ENCODE measurements around the gene ING5.

ING5 gene

DNA sequence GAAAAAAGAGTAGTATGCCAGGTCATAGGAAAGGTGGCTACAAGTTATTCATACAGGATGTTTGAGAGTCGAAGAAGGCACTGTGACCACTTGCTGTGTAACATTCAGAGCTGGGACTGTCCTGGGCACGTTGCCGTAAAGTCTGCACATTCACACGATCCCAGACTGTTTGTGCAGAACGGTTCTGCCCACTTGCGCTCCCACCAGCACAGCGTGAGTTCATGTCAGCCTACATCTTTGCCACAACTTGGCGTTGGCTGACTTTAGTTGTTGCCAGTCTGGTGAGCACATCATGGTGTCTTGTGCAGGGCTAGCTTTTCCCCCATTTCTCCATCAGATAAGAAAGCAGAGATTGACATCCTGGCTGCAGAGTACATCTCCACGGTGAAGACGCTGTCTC is 7.0 kb downstream of the ING5 start:
- H3K79me2 ChIP-seq (ENCODE audit: insufficient read depth, low read length): peaks cover 13% of the 10 kb centered on the region
- H3K4me3 ChIP-seq (ENCODE audit: low read depth in 1 of 2, low read length in 2 of 2): no peak overlapping the region
- no peak for TF ChIP-seq EZH2 (IDR thresholded peaks at IDR 0.05; ENCODE audit: borderline replicate concordance, low read depth, low read length, severe bottlenecking)
- TF ChIP-seq, protein P1, sequence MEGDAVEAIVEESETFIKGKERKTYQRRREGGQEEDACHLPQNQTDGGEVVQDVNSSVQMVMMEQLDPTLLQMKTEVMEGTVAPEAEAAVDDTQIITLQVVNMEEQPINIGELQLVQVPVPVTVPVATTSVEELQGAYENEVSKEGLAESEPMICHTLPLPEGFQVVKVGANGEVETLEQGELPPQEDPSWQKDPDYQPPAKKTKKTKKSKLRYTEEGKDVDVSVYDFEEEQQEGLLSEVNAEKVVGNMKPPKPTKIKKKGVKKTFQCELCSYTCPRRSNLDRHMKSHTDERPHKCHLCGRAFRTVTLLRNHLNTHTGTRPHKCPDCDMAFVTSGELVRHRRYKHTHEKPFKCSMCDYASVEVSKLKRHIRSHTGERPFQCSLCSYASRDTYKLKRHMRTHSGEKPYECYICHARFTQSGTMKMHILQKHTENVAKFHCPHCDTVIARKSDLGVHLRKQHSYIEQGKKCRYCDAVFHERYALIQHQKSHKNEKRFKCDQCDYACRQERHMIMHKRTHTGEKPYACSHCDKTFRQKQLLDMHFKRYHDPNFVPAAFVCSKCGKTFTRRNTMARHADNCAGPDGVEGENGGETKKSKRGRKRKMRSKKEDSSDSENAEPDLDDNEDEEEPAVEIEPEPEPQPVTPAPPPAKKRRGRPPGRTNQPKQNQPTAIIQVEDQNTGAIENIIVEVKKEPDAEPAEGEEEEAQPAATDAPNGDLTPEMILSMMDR (IDR thresholded peaks at IDR 0.05; ENCODE audit: borderline replicate concordance, extremely low read depth, low read length, poor library complexity, severe bottlenecking): no peak
- H3K27ac ChIP-seq (ENCODE audit: low read length): no peak overlapping the region
- DNase-seq (no peak), ATAC-seq (ENCODE audit: insufficient read depth, low read depth) (no peak)
- H3K9ac ChIP-seq (ENCODE audit: low read depth, low read length): no peak overlapping the region
- H2AFZ ChIP-seq (ENCODE audit: low read depth, low read length): no peak overlapping the region
- no peaks in the 10 kb centered on the region for H3K27me3 ChIP-seq (ENCODE audit: insufficient read depth, low read length, poor library complexity)
- H3K9me3 ChIP-seq (ENCODE audit: insufficient read depth, low read length, severe bottlenecking): peaks cover 13% of the 10 kb centered on the region
- H3K36me3 ChIP-seq (ENCODE audit: insufficient read depth, low read length): peaks cover 87% of the 10 kb centered on the region
- H3K4me2 ChIP-seq (ENCODE audit: insufficient read depth, low read length): no peak overlapping the region
- H3K4me1 ChIP-seq (ENCODE audit: insufficient read depth, low read length): no peaks in the 10 kb centered on the region
- H4K20me1 ChIP-seq (ENCODE audit: insufficient read depth, low read length): 0 out of 2 replicates have a peak, but pooled peaks cover 2% of the 10 kb centered on the region

DNA sequence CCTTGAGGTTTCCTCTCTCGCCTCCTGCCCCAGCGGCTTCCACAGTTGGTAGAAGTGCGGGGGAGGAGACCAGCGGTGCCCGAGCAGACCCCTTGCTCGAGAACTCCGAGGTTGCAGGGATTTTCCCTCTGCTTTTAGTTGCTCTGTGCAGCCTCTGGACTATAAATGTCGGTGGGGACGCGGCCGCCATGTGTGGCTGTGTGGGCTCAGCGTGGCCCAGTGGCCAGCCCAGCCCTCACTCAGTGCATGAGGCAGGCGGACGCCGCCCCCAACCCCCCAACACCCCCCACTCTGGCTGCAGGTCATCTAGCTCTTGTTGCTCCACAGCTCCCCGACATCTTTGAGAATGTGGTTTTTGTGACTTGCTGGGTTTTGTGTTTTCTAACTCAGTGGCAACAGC is 17.3 kb downstream of the ING5 start:
- no peaks in the 10 kb centered on the region; the same call in 1 of the 2 replicates for H3K79me2 ChIP-seq (ENCODE audit: insufficient read depth, low read length)
- no peaks in the 10 kb centered on the region for H3K4me1 ChIP-seq (ENCODE audit: insufficient read depth, low read length)
- H4K20me1 ChIP-seq (ENCODE audit: insufficient read depth, low read length): no peaks in the 10 kb centered on the region
- peaks cover 87% of the 10 kb centered on the region for H3K36me3 ChIP-seq (ENCODE audit: insufficient read depth, low read length)
- H3K9ac ChIP-seq (ENCODE audit: low read depth, low read length): no peak overlapping the region
- H3K9me3 ChIP-seq (ENCODE audit: insufficient read depth, low read length, severe bottlenecking): peaks cover 24% of the 10 kb centered on the region
- no peak overlapping the region for H3K27ac ChIP-seq (ENCODE audit: low read length)
- ATAC-seq (ENCODE audit: insufficient read depth, low read depth) (no peak), DNase-seq (no peak)
- no peak overlapping the region for H3K4me3 ChIP-seq (ENCODE audit: low read depth in 1 of 2, low read length in 2 of 2)
- no peak overlapping the region for H3K4me2 ChIP-seq (ENCODE audit: insufficient read depth, low read length)
- H2AFZ ChIP-seq (ENCODE audit: low read depth, low read length): no peak overlapping the region
- H3K27me3 ChIP-seq (ENCODE audit: insufficient read depth, low read length, poor library complexity): no peaks in the 10 kb centered on the region
- TF ChIP-seq EZH2 (IDR thresholded peaks at IDR 0.05; ENCODE audit: borderline replicate concordance, low read depth, low read length, severe bottlenecking): no peak
- TF ChIP-seq, protein P1 (IDR thresholded peaks at IDR 0.05; ENCODE audit: borderline replicate concordance, extremely low read depth, low read length, poor library complexity, severe bottlenecking): no peak

DNA sequence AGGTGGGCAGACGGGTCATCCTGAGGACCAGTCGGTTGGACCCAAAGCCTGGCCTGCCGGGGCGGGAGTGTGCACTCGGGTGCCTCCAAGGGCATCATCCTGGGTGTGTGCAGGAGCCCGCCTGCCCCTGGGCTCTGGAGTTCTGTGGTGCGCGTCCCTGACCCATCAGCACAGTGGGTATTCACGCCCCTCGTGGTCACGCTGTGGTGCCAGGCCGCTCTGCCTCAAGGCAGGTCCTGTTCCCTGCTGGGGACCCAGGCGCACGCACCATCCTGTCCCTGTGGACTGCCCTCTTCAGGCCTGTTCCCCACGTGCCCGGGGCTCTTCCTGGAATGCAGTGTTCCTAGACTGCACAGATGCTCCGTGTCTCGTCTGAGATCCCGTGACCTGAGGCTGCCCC is 18.3 kb downstream of the ING5 start:
- H3K9me3 ChIP-seq (ENCODE audit: insufficient read depth, low read length, severe bottlenecking): peaks cover 24% of the 10 kb centered on the region
- no peak for ATAC-seq (ENCODE audit: insufficient read depth, low read depth)
- no peak overlapping the region for H3K4me3 ChIP-seq (ENCODE audit: low read depth in 1 of 2, low read length in 2 of 2)
- H3K4me1 ChIP-seq (ENCODE audit: insufficient read depth, low read length): no peaks in the 10 kb centered on the region
- peaks cover 87% of the 10 kb centered on the region for H3K36me3 ChIP-seq (ENCODE audit: insufficient read depth, low read length)
- H2AFZ ChIP-seq (ENCODE audit: low read depth, low read length): no peak overlapping the region
- no peak for DNase-seq
- no peak overlapping the region for H3K27ac ChIP-seq (ENCODE audit: low read length)
- no peaks in the 10 kb centered on the region for H3K27me3 ChIP-seq (ENCODE audit: insufficient read depth, low read length, poor library complexity)
- TF ChIP-seq, protein P1 (IDR thresholded peaks at IDR 0.05; ENCODE audit: borderline replicate concordance, extremely low read depth, low read length, poor library complexity, severe bottlenecking): no peak
- no peak for TF ChIP-seq EZH2 (IDR thresholded peaks at IDR 0.05; ENCODE audit: borderline replicate concordance, low read depth, low read length, severe bottlenecking)
- H3K9ac ChIP-seq (ENCODE audit: low read depth, low read length): no peak overlapping the region
- H3K4me2 ChIP-seq (ENCODE audit: insufficient read depth, low read length): no peak overlapping the region
- H4K20me1 ChIP-seq (ENCODE audit: insufficient read depth, low read length): no peaks in the 10 kb centered on the region
- H3K79me2 ChIP-seq (ENCODE audit: insufficient read depth, low read length): no peaks in the 10 kb centered on the region

DNA sequence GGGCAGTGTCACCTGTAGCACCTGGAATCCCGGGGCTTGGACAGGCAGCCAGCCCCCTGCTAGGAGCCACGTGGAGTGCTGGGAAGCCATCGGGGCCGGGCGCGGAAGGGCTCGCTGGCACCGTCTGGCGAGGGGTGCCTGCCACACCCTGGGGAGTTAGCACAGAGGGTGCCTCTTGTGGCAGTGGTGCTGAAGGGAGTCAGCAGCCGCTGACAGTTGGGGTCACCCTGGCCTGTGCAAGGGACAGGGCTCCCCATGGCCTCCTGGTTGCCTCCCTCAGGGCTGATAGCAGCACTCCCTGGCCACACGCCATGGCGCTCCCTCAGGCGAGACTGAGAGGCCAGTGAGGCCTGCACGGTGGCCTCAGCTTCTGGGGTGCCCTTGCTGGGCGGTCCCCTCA is 18.7 kb downstream of the ING5 start:
- H4K20me1 ChIP-seq (ENCODE audit: insufficient read depth, low read length): no peaks in the 10 kb centered on the region
- no peak overlapping the region for H3K9ac ChIP-seq (ENCODE audit: low read depth, low read length)
- H3K79me2 ChIP-seq (ENCODE audit: insufficient read depth, low read length): no peaks in the 10 kb centered on the region
- DNase-seq (no peak), ATAC-seq (ENCODE audit: insufficient read depth, low read depth) (no peak)
- peaks cover 87% of the 10 kb centered on the region for H3K36me3 ChIP-seq (ENCODE audit: insufficient read depth, low read length)
- no peak overlapping the region for H3K27ac ChIP-seq (ENCODE audit: low read length)
- no peak overlapping the region for H3K4me2 ChIP-seq (ENCODE audit: insufficient read depth, low read length)
- no peaks in the 10 kb centered on the region for H3K4me1 ChIP-seq (ENCODE audit: insufficient read depth, low read length)
- no peak for TF ChIP-seq EZH2 (IDR thresholded peaks at IDR 0.05; ENCODE audit: borderline replicate concordance, low read depth, low read length, severe bottlenecking)
- TF ChIP-seq, protein P1 (IDR thresholded peaks at IDR 0.05; ENCODE audit: borderline replicate concordance, extremely low read depth, low read length, poor library complexity, severe bottlenecking): no peak
- no peak overlapping the region for H3K4me3 ChIP-seq (ENCODE audit: low read depth in 1 of 2, low read length in 2 of 2)
- no peaks in the 10 kb centered on the region for H3K27me3 ChIP-seq (ENCODE audit: insufficient read depth, low read length, poor library complexity)
- H2AFZ ChIP-seq (ENCODE audit: low read depth, low read length): no peak overlapping the region
- peaks cover 24% of the 10 kb centered on the region for H3K9me3 ChIP-seq (ENCODE audit: insufficient read depth, low read length, severe bottlenecking)
